Measurements from ENCODE around the gene LRCH1.
A peak's percentile ranks its signal among the peaks of the same experiment; 100 is the strongest.
"Not testable (repeated sequence)": the region's sequence is repeated elsewhere in the genome, so short reads cannot be mapped to it uniquely, and the experiment has no call there.

The LRCH1 gene

DNA sequence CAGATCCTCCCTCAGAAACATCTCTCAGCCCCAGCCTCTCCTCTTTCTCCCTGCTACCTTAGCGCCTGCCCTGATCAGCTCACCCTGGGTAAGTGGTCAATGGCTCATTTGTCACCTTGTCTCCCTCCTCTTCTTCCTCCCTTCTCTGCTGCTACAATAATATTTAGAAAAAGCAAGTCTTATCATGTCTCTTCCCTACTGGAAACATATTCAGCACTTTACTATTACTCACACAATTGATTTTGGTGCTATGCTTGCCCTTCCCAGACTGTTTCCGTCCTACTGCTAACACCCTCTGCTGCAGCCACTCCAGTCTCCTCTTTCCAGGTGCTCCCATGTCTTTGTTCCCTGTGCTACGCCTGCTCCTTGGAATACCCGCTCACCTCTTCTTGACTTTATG, 208.2 kb downstream of the LRCH1 start:
- DNase-seq, result no peak

- DNase-seq, result no peak
Observed at GRCh38 chr13:46761866-46762265, 208.9 kb downstream of the LRCH1 start.

DNA sequence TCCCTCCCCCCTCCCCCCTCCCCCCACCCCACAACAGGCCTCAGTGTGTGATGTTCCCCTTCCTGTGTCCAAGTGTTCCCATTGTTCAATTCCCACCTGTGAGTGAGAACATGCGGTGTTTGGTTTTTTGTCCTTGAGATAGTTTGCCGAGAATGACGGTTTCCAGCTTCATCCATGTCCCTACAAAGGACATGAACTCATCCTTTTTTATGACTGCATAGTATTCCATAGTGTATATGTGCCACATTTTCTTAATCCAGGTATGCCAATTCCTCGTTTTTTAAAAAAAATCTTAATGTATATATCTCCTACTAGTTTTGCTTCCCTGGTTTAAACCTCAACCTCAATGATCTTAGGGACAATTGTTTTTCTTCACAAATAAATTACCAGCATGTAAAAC, 217.0 kb downstream of the LRCH1 start:
- DNase-seq, result not testable (repeated sequence)

DNA sequence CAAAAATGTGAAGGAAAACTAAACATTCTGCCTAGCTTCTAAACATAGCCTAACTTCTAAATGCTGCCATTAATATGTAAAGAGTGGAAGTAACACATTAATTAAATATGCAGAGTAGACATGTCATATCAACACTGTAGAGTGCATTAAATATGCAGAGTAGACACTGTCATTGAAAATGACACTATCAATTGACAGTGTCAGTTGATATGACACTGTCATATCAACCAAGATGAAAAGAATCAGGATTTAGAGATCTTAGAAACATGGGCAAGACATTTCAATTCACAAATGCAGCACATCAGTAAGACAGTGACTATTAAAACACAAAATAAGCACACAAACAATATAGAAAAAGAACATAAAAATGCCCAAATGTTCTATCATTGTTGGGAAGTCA, 218.7 kb downstream of the LRCH1 start:
- DNase-seq, result no peak

DNA sequence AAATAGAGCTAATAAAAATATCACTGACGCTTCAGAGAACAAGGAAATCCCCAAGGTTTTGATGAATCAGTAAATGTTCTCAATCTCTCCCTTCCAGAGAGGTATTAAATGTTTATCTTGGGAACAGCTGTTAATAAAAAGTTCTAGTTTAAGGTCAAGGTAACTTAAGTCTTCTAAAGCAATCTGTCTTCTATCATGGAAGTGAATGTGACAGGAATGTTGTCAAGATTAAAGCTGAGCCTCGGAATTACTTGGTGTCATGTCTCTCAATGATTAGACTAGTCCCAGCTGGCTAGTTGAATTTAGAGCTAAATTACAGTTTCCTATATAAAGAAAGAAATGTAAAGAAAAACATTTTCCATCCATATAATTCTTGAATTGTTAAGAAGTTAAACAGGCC, 220.6 kb downstream of the LRCH1 start:
- DNase-seq, result no peak

DNA sequence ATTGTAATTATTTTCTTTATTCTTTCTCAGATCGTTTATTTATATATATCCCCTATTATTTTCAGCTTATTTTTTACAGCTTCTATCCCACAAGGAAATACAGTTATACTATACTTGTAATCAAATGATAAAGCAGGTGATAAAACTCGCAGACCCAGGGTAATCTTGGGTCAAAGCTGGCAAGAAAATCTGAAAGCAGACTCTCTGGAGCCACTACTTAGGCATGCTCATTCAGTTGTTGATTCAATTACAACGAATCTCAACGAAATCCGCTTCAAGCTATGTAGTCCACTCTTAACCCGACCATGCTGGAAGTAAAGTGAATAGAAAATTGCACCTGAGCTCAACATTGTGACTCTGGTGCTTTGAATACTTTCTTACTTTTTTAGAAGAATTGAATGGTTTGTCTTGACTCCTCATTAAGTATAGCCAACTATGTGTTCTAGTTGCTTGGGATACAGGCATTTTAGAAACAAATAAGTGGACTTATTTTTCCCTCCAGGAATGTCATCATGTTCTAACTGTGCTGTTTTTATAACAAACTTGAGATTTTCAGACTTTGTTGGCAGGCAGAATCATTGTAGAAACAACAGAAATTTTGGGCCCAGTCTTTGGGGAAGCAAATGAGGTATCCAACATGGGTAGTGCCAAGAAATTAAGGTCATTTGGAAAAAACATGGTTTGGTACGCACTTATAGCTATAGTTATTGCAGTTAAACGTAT, 222.6 kb downstream of the LRCH1 start:
- no peak for DNase-seq

DNA sequence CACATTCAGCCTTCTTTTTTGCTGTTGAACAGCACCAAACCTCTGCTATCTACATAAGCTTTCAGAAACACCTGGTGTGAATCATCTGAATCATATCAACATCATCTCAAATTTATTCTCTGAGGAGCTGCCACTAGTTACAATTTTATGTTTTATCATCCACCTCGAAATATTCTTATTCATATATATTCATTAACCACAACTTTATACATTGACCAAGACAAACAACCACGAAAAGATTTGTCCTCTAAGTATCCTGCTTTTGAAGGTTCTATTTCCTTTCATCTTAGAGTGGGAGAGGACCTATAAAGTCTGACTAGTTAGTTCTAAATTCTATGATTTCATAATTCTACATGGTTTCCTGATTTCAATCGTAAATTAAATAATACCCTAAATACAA, 225.1 kb downstream of the LRCH1 start:
- no peak for DNase-seq

GRCh38 chr13:46778890-46779289, 225.9 kb downstream of the LRCH1 start:
- DNase-seq, result peak; percentile 28

DNA sequence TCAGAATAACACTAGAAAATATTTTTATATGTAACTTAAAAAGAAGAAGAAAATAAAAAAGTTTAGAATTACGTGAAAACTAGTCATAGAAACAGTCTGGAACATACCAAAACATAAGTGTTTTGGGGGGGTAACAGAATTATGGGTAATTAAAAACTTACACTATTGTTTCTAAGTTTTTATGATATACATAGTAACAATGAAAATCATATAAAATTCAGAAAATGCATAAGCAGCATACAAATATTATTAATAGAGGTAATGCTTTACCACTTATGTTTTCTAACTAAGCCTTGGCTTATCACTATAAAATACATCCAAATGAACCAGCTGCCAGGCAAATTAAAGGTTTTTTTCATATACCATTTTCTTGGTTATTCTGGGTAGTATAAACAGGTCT, 229.1 kb downstream of the LRCH1 start:
- no peak for DNase-seq

DNA sequence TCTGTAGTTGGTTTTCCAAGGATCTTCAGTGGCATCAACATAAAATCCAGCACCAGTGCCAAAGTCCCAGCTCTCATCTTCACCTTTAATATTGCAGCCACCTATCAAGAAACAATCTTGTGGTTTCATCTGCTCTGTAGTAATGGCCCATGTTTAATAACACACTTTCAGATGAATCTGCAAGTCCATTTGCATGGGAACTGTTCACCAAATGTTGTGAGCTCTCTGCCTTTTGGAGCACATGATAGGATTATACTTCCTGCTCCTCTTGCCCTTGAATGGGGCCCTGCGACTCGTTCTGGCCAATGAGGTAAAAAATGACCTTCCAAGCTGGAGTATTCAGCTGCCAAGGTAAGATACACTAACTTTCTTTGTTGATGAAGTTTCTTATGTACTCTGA, 229.7 kb downstream of the LRCH1 start:
- DNase-seq, result no peak

DNA sequence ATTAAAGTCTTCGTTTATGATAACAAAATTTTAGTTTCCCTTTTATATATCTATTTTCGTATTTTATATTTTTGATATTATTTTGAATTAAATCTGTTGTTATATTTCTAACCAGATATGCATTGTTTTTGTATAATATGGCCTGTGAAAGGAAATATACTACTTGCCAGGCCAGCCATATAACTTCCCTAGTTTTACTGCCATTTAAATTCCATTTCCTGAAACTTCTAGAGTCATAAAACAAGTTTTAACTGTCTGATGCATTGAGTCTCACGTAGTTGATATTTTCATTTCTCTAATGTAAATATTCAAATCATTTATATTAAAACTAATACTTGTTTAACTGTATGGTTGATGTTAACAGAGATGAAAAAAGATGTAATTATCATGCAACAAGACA, 230.5 kb downstream of the LRCH1 start:
- no peak for DNase-seq

DNA sequence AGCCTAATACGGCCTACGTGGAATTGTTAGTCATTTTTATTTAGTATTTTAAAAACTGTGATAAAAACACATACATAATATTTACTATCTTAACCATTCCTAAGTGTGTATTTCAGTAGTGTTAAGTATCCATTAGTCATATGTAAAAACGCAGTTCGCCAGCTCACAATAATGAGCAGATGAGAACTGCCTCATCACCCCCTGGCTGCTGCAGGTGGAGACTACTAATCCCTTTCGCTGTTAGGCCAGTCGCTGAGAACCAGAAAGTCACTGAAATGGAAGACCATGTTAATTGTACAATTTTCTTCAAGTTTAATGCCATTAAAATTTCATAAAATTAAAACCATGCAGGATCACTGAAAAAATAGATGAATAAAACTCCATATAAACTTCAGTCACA, 242.4 kb downstream of the LRCH1 start:
- DNase-seq, result peak; percentile 22

DNA sequence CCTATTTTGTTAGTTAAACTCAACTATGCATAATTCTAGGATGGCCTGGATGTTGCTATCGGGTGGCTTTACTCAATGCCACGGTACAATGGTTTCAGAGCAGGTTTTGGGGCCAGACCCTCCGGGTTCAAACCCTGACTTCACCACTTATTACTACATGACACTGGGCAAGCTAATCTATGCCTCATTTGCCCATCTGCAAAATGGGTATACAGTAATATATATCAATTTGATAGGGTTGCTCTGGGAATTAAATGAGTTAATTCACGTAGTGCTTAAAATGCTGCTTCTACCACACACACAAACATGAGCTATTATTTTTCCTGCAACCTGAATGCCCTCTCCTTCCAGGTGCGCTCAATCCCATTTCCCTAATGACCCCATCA, 243.2 kb downstream of the LRCH1 start:
- DNase-seq, result no peak

DNA sequence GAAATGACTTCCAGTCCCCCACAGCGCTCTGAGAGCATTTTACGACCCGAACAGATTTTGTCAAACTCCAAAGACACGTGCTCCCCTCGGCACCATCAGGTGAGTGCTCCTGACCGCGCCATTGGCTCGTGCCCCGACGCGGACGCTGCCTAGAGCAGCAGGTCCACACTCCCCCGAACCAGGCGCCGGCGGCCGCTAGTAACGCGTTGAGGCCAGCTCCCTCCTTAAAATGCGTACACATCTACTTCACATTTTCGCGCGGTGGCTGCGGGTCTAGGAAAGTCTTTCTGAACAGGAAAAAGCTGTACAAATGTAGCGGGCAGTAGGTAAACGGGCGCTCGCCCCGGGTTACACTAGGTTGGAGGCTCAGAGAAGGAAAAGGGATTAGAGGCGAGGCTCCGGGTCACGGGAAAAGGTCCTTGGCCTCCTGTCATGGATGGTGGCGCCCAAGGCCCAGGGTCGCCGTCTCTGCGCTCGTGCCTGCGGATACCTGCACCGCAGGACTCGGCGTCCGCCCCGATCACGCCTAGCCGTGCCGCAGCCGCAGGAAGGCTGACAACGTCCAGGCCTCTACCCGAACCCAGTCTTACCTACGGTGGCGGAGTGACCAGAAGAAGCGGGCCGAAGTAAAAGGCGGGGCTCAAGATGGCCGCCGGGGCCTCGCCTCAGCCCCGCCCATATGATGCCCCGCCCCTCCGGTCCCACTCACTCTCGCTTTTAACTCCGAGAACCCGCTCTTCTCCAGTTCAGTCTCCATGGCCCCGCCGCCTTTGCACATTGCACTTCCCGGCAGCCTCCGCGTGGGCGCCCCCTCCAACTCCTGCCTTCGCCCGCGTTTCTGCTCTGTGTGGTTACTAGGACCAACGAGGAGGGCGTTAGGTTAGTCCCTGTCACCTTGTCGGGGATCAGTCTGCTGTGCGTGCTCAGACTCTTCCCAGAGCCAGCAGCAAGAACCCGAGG, 243.8 kb downstream of the LRCH1 start, which contains the start of gene ESD:
Gene ESD, minus strand, starts transcription at position 647 of the 960 bp plus-strand sequence. CDS start 5,748 bp downstream, outside the sequence.
- peak; percentile 94 for DNase-seq

DNA sequence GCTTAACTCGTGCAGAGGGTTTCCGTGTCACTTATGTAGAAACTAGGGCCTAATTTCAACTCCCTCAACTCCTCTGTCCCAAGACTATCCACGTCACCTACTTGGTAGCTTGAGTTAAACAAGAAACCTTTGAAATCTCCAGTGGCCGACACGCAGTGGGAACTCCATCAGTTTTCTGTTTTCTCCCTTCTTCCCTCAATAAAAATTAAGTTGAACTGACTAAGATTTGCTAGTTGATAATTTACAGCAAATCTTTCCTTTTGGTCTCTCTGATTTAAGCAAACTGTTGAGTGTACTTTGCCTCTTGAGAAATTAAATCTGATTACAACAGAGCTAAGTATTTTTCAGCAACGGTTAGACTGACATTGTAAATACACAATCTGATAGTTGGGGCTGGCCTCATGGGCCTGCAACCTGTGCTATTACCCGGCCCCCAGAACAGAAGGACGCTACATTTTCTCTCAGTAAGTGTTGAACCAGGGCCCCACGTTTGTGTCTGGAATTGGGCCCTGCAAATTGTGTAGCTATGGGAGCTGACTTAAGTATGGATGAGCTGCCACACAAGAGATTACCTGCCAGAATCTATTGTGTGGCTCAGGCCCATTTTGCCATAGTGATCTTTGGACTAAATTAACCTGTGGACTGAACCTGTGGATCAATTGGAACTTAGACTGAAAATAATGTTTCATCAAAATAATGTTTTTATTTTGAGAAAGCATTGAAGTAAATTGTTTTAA, 244.7 kb downstream of the LRCH1 start:
- DNase-seq, result no peak

DNA sequence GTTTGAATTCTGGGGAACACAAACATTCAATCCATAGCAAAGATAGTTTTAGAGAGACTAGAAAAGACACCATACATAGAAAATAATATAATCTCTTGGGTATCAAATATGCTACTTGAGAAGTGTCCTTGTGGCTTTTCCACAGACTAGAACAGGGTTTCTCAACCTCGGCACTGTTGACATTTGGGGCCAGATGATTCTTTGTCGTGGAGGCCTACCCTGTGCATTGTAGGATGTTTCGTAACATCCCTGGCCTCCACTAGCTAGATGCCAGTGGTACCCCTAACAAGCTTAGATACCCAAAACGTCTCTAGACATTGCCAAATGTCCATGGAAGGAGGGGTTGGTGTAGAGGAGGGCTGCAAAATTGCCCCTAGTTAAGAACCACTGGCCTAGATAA, 246.2 kb downstream of the LRCH1 start:
- no peak for DNase-seq

- DNase-seq, result no peak
Observed at GRCh38 chr13:46801858-46802257, 248.9 kb downstream of the LRCH1 start.
